ENCODE measurements around the gene LINC00632.

DNA sequence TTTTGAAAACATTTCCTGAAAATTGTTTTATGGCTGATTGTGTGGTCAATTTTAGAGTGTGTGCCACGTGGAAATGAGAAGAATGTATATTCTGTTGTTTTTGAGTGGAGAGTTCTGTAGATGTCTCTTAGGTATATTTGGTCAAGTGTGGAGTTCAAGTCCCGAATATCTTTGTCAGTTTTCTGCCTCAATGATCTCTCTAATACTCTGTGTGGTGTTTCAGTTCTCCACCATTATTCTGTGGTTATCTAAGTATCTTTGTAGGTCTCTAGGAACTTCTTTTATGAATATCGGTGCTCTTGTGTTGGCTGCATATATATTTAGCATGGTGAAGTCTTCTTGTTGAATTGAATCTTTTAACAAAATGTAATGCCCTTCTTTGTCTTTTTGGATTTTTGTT is 113.3 kb downstream of the LINC00632 start:
- TF ChIP-seq, protein P1, sequence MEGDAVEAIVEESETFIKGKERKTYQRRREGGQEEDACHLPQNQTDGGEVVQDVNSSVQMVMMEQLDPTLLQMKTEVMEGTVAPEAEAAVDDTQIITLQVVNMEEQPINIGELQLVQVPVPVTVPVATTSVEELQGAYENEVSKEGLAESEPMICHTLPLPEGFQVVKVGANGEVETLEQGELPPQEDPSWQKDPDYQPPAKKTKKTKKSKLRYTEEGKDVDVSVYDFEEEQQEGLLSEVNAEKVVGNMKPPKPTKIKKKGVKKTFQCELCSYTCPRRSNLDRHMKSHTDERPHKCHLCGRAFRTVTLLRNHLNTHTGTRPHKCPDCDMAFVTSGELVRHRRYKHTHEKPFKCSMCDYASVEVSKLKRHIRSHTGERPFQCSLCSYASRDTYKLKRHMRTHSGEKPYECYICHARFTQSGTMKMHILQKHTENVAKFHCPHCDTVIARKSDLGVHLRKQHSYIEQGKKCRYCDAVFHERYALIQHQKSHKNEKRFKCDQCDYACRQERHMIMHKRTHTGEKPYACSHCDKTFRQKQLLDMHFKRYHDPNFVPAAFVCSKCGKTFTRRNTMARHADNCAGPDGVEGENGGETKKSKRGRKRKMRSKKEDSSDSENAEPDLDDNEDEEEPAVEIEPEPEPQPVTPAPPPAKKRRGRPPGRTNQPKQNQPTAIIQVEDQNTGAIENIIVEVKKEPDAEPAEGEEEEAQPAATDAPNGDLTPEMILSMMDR (conservative IDR thresholded peaks at IDR 0.05; ENCODE audit: low read depth, low read length), result no peak
- TF ChIP-seq EZH2phosphoT487 (IDR thresholded peaks at IDR 0.05; ENCODE audit: borderline replicate concordance, low read length), result no peak
